ENCODE results near the gene VAV3. TPM values are rescaled to one million over a fixed set of nuclear protein-coding genes. Genes with fewer than 3 reads are reported as not detected.

VAV3 gene
- total RNA-seq, 1 donor from 2014 or later, result 0.64 TPM

DNA sequence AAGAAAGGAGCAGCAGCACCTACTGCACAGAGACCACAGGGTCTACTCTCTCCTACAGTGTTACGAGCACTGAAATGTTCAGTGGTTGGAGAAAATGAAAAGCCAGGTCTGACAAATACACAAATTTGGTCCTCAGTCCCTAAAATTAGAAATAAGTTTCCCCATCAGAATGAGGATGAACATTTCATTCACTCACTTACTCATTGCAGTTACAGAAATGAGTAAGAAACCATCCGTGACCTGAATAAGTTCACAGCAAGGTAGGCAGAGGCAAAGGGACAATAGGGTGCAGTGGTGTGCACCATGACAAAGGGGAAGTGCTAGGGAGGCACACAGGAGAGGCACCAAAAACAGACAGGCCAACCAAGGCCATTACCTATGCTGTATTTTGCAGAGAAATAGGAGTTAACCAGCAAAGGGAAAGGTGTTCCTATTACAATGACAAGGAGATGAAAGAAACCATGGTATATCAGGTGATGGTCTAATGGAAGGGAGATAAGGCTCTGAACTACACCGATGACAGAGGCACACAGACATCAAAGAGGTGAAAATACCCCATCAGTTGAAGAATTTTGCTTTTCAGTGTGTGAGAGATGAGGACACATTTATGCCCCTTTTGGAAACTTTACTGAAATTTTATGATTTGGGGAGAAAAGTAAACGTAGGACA is 29.4 kb downstream of the VAV3 start:
- DNase-seq (ENCODE audit: low spot score in 2 of 2), result no peak

DNA sequence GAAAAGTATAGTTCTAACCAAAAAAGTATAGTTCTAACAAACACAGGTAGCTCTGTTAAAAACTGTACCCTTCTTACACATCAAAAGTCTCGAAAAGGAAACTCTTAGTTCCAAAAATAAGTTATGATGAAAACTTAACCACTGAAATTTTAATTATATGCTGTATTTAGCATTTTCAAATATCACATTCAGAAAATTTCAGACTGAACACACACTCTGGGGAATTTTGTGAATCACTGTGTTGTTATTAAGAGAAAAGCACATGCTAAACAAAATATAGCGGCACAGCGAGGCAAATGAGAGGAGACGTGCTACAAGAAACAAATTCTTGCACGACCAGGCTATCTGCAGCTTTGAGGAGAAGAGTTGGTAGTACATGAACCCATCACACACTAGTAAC is 30.4 kb downstream of the VAV3 start:
- TF ChIP-seq, protein P1, sequence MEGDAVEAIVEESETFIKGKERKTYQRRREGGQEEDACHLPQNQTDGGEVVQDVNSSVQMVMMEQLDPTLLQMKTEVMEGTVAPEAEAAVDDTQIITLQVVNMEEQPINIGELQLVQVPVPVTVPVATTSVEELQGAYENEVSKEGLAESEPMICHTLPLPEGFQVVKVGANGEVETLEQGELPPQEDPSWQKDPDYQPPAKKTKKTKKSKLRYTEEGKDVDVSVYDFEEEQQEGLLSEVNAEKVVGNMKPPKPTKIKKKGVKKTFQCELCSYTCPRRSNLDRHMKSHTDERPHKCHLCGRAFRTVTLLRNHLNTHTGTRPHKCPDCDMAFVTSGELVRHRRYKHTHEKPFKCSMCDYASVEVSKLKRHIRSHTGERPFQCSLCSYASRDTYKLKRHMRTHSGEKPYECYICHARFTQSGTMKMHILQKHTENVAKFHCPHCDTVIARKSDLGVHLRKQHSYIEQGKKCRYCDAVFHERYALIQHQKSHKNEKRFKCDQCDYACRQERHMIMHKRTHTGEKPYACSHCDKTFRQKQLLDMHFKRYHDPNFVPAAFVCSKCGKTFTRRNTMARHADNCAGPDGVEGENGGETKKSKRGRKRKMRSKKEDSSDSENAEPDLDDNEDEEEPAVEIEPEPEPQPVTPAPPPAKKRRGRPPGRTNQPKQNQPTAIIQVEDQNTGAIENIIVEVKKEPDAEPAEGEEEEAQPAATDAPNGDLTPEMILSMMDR (IDR thresholded peaks at IDR 0.05), result no peak
- no peak for DNase-seq (ENCODE audit: low spot score in 2 of 2)
- Histone ChIP-seq H3K4me1 (no peaks in the 10 kb centered on the region), H3K27ac (no peak overlapping the region), H3K9me3 (no peaks in the 10 kb centered on the region), H3K4me3 (no peak overlapping the region), H3K27me3 (no peaks in the 10 kb centered on the region), H3K36me3 (no peaks in the 10 kb centered on the region)
- intact Hi-C loops (cut with DNase I), result no loop called here

More for the DNA sequence above, 29.4 kb downstream of the VAV3 start:
- TF ChIP-seq, protein P1 (IDR thresholded peaks at IDR 0.05), result no peak
- Histone ChIP-seq H3K4me3 (no peak overlapping the region), H3K36me3 (no peaks in the 10 kb centered on the region), H3K4me1 (no peaks in the 10 kb centered on the region), H3K27ac (no peak overlapping the region), H3K9me3 (no peaks in the 10 kb centered on the region), H3K27me3 (no peaks in the 10 kb centered on the region)
- intact Hi-C loops (cut with DNase I), result no loop called here

DNA sequence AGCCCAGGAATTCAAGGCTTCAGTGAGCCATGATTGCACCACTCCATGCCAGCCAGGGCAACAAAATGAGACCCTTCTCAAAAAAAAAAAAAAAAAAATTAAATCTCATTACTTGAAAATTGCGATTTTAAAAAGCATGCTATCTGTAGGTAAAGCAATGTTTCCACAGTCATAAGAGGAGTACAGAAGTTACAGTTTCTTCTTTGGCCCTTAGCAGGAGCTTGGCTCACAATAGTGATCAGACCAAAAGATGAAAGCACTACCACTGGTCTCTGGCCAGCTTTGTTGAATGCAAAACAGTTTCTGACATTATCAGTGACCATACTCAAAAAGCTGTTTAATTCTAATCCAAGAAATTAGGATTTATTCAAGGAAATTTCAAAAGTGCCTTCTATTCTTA is 31.2 kb downstream of the VAV3 start:
- Histone ChIP-seq H3K9me3 (no peaks in the 10 kb centered on the region), H3K4me1 (no peaks in the 10 kb centered on the region), H3K4me3 (no peak overlapping the region), H3K27me3 (no peaks in the 10 kb centered on the region), H3K27ac (no peak overlapping the region), H3K36me3 (no peaks in the 10 kb centered on the region)
- intact Hi-C loops (cut with DNase I), result no loop called here
- DNase-seq (ENCODE audit: low spot score in 2 of 2), result no peak
- TF ChIP-seq, protein P1 (IDR thresholded peaks at IDR 0.05), result no peak

DNA sequence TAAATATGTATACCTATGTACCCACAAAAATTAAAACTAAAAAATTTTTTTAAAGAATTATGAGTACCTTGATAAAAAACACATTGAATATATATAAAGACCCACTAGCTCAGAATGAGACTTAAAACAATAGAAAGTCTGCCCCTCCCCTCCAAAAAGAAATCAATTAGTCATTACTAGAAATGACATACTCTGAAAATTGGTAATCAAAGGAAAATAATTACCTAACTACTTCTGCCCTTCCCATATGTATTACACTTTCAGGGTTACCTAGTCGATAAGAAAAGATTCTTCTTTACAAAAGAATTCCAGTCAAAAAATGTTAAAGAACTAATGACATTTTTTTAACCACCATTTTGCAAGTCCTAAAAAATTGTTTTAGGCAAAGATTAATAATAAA is 34.7 kb downstream of the VAV3 start:
- no peaks in the 10 kb centered on the region for H3K36me3 ChIP-seq
- TF ChIP-seq, protein P1 (IDR thresholded peaks at IDR 0.05), result no peak
- DNase-seq (ENCODE audit: low spot score in 2 of 2), result no peak
- no peaks in the 10 kb centered on the region for H3K27me3 ChIP-seq
- no peak overlapping the region for H3K4me3 ChIP-seq
- H3K4me1 ChIP-seq, result no peaks in the 10 kb centered on the region
- H3K27ac ChIP-seq, result no peak overlapping the region
- intact Hi-C loops (cut with DNase I), result no loop called here
- no peaks in the 10 kb centered on the region for H3K9me3 ChIP-seq

DNA sequence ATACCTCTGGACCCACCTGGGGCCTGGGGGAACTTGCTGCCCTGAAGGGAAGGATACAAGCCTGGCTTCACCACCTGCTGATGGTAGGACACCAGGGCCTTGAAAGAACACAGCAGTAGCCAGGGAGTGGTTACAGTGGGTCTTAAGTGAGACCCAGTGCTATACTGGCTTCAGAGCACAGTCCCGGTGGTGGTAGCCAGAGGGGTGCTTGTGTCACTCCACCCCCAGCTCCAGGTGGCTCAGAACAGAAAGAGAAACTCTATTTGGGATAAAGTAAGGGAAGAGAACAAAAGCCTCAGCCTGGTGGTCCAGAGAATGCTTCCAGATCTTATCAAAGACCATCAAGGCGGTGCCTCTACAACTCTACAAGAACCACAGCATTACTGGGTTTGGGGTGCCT is 37.2 kb downstream of the VAV3 start:
- no peaks in the 10 kb centered on the region for H3K4me1 ChIP-seq
- no peaks in the 10 kb centered on the region for H3K9me3 ChIP-seq
- H3K36me3 ChIP-seq, result no peaks in the 10 kb centered on the region
- H3K4me3 ChIP-seq, result no peak overlapping the region
- TF ChIP-seq, protein P1 (IDR thresholded peaks at IDR 0.05), result no peak
- no peak overlapping the region for H3K27ac ChIP-seq
- intact Hi-C loops (cut with DNase I), result no loop called here
- no peaks in the 10 kb centered on the region for H3K27me3 ChIP-seq
- DNase-seq (ENCODE audit: low spot score in 2 of 2), result no peak

Data from ascending aorta (tissue), 2 donors.